Fibroblast of skin of right quadriceps (primary cell): ENCODE results near the gene KRTAP6-3.

Source experiments
- DNase-seq: peaks from one replicate; pipeline ENCODE4 v3.0.0-alpha.2; 2013

The KRTAP6-3 gene

GRCh38 chr21:30592140-30592539 is at the start of gene KRTAP6-3:
KRTAP6-3 (plus strand) TSS chr21:30592440; CDS start chr21:30592446, 6 bp downstream.
- DNase-seq: no peak

- no peak for DNase-seq
Measured at GRCh38 chr21:30552782-30553181, 39.5 kb upstream of the KRTAP6-3 start.

GRCh38 chr21:30555095-30555494 is 37.1 kb upstream of the KRTAP6-3 start:
- no peak for DNase-seq

- DNase-seq: no peak
Measured at GRCh38 chr21:30561264-30561895, 30.9 kb upstream of the KRTAP6-3 start, which contains the start of gene KRTAP19-7. KRTAP19-7 (minus strand) TSS chr21:30561314; CDS start chr21:30561289, 25 bp downstream.

GRCh38 chr21:30561957-30562356 is 30.3 kb upstream of the KRTAP6-3 start:
- no peak for DNase-seq

- DNase-seq: no peak
Measured at GRCh38 chr21:30563072-30563471, 29.2 kb upstream of the KRTAP6-3 start.

GRCh38 chr21:30563630-30564029 is 28.6 kb upstream of the KRTAP6-3 start:
- DNase-seq: no peak

GRCh38 chr21:30567617-30568016 is 24.6 kb upstream of the KRTAP6-3 start:
- no peak for DNase-seq

GRCh38 chr21:30577766-30578165 is 14.5 kb upstream of the KRTAP6-3 start:
- no peak for DNase-seq

GRCh38 chr21:30579346-30579745 is 12.9 kb upstream of the KRTAP6-3 start:
- no peak for DNase-seq

- DNase-seq: no peak
Measured at GRCh38 chr21:30580132-30580531, 12.1 kb upstream of the KRTAP6-3 start.

- DNase-seq: no peak
Measured at GRCh38 chr21:30582870-30583269, 9.4 kb upstream of the KRTAP6-3 start.

- no peak for DNase-seq
Measured at GRCh38 chr21:30590297-30590696, 1.9 kb upstream of the KRTAP6-3 start, which contains the start of gene KRTAP22-2. KRTAP22-2 (minus strand) TSS chr21:30590397.

GRCh38 chr21:30598802-30599201 is 6.6 kb downstream of the KRTAP6-3 start, which contains the start of gene KRTAP6-2:
KRTAP6-2 (minus strand) TSS chr21:30598902; CDS start chr21:30598874, 28 bp downstream.
- no peak for DNase-seq

- no peak for DNase-seq
Measured at GRCh38 chr21:30600787-30601186, 8.5 kb downstream of the KRTAP6-3 start, which contains the start of gene KRTAP22-1. KRTAP22-1 (plus strand) TSS chr21:30601087.

GRCh38 chr21:30605968-30606367 is 13.7 kb downstream of the KRTAP6-3 start:
- no peak for DNase-seq

- no peak for DNase-seq
Measured at GRCh38 chr21:30612132-30612531, 19.9 kb downstream of the KRTAP6-3 start.

GRCh38 chr21:30613836-30614235 is 21.6 kb downstream of the KRTAP6-3 start, which contains the start of gene KRTAP6-1:
KRTAP6-1 (minus strand) TSS chr21:30613930; CDS start chr21:30613904, 26 bp downstream.
- no peak for DNase-seq

- no peak for DNase-seq
Measured at GRCh38 chr21:30615199-30615598, 23.0 kb downstream of the KRTAP6-3 start.

- DNase-seq: no peak
Measured at GRCh38 chr21:30616125-30616524, 23.9 kb downstream of the KRTAP6-3 start, which contains the start of gene KRTAP20-1. KRTAP20-1 (plus strand) TSS chr21:30616425; CDS start chr21:30616455, 30 bp downstream.

- DNase-seq: no peak
Measured at GRCh38 chr21:30620080-30620479, 27.8 kb downstream of the KRTAP6-3 start.

- DNase-seq: no peak
Measured at GRCh38 chr21:30620522-30620921, 28.3 kb downstream of the KRTAP6-3 start, which contains the start of gene KRTAP20-4. KRTAP20-4 (plus strand) TSS chr21:30620627.

GRCh38 chr21:30623362-30623761 is 31.1 kb downstream of the KRTAP6-3 start:
- DNase-seq: no peak

GRCh38 chr21:30625449-30626165 is 33.4 kb downstream of the KRTAP6-3 start:
- no peak for DNase-seq
